ENCODE data around the gene LHFPL3. TPM values are rescaled to one million over a fixed set of nuclear protein-coding genes. Genes with fewer than 3 reads are reported as not detected.

LHFPL3 gene
- total and polyA plus RNA-seq, 9 of the 15 experiments (the other 6 are each of a cell fraction or from before 2014, with no cell fraction given): 0.21 to 0.52 TPM; not detected in 7

DNA sequence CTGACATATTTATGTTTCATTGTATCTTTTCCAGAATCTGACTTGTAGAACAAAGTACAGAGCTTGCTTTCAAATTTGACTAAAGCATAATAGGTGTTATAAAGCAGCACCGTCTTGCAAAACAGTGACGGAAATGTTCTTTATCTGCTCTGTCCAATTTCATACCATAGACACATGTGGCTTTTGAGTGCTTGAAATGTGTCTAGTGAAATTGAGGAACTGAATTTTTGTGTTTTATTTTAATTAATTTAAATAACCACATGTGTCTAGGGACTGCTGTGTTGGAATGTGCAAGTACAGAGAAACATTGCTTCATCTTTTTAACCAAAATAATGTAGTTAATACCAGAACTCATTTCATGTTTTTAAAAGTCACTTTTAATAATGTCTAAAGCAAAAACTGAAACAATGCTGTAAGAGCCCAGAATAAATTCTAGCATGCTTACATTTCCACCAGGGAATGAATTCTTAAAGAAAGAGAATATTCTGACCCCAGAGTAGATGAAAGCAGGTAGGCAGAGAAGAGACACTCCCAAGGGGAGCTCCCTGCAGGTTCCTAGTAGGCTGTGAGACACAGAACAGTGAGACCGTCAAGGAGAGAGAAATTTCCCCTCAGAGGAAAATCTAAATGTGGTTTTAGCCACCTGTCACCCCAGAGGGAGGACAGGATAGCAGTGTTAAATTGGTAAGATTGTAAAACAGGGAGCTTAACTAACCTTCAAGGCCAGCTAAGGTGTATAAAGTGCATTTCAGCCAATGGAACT is 510.3 kb downstream of the LHFPL3 start:
- in situ Hi-C loops (cut with MboI) (no loop called here), intact Hi-C loops (cut with micrococcal nuclease) (no loop called here)
- H3K4me3 ChIP-seq: no peak overlapping the region
- no peaks in the 10 kb centered on the region for H4K20me1 ChIP-seq (replicated peaks; ENCODE audit: control insufficient read depth, insufficient read depth, low read length)
- no peak overlapping the region for H3K27ac ChIP-seq (ENCODE audit: extremely low read depth, low read depth, low read length)
- H3K79me2 ChIP-seq (ENCODE audit: control insufficient read depth, insufficient read depth, low read length): no peaks in the 10 kb centered on the region
- no peak overlapping the region for H2AFZ ChIP-seq (ENCODE audit: low read depth, low read length)
- peaks cover 0 to 12% of the 10 kb centered on the region in 2 experiments; a peak in 3 of 5 replicates for H3K4me1 ChIP-seq (replicated peaks in 1 of 2; ENCODE audit: control insufficient read depth in 2 of 2, insufficient read depth in 2 of 2, low read length in 2 of 2)
- FAIRE-seq (no peak), DNase-seq (ENCODE audit: extremely low read depth in 1 of 4, low spot score in 3 of 4) (no peak), ATAC-seq (no peak)
- 2% methylated on average over 3 of the region's 3 CpGs for WGBS (ENCODE audit: insufficient coverage, low coverage, missing lambda C conversion rate)
- no TSS peak for BruUV-seq (replicated peaks)
- TF ChIP-seq, protein P1, sequence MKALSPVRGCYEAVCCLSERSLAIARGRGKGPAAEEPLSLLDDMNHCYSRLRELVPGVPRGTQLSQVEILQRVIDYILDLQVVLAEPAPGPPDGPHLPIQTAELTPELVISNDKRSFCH (CRISPR knock-in tag; IDR thresholded peaks at IDR 0.05): no peak
- TF ChIP-seq, protein P1 (tag; IDR thresholded peaks at IDR 0.05): no peak
- TF ChIP-seq TARDBP (IDR thresholded peaks at IDR 0.05) (no peak), U2AF1 (optimal IDR thresholded peaks at IDR 0.05; ENCODE audit: low read depth, low read length) (no peak)
- TF ChIP-seq, protein P2, sequence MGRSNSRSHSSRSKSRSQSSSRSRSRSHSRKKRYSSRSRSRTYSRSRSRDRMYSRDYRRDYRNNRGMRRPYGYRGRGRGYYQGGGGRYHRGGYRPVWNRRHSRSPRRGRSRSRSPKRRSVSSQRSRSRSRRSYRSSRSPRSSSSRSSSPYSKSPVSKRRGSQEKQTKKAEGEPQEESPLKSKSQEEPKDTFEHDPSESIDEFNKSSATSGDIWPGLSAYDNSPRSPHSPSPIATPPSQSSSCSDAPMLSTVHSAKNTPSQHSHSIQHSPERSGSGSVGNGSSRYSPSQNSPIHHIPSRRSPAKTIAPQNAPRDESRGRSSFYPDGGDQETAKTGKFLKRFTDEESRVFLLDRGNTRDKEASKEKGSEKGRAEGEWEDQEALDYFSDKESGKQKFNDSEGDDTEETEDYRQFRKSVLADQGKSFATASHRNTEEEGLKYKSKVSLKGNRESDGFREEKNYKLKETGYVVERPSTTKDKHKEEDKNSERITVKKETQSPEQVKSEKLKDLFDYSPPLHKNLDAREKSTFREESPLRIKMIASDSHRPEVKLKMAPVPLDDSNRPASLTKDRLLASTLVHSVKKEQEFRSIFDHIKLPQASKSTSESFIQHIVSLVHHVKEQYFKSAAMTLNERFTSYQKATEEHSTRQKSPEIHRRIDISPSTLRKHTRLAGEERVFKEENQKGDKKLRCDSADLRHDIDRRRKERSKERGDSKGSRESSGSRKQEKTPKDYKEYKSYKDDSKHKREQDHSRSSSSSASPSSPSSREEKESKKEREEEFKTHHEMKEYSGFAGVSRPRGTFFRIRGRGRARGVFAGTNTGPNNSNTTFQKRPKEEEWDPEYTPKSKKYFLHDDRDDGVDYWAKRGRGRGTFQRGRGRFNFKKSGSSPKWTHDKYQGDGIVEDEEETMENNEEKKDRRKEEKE (IDR thresholded peaks at IDR 0.05; ENCODE audit: borderline replicate concordance in 1 of 2, control insufficient read depth in 1 of 2, low read depth in 2 of 2, low read length in 1 of 2): no peak
- ChIA-PET POLR2A (interaction anchor here (1.0 kb wide), 1 partner anchor 20 kb away, joined by 3 read pairs; no protein-coding TSS in a partner anchor), CTCF (ENCODE audit: low intra/inter-chr PET ratio) (no interaction called here)
- H3K27me3 ChIP-seq (ENCODE audit: control insufficient read depth in 2 of 2, insufficient read depth in 2 of 2, low read length in 2 of 2): peaks cover 0 to 1% of the 10 kb centered on the region in 2 experiments; a peak in 2 of 5 replicates
- H3K9ac ChIP-seq (ENCODE audit: insufficient read depth in 1 of 2, low read depth in 2 of 2, low read length in 2 of 2): no peak overlapping the region
- H3K9me1 ChIP-seq (ENCODE audit: control insufficient read depth, insufficient read depth, low read length): no peaks in the 10 kb centered on the region
- no peaks in the 10 kb centered on the region for H3K36me3 ChIP-seq (ENCODE audit: control insufficient read depth, insufficient read depth, low read length)
- no peak overlapping the region for H3K4me2 ChIP-seq (ENCODE audit: insufficient read depth, low read length)
- H3K9me3 ChIP-seq (replicated peaks; ENCODE audit: control insufficient read depth, insufficient read depth, low read depth, low read length): no peaks in the 10 kb centered on the region

Measured in K562 (cell line).